HG02642 (cell line): ENCODE results near the gene ERBB4.

Experiments
- ATAC-seq: cut with Tn5 transposase; IDR thresholded peaks from one replicate; pipeline ENCODE4 v1.9.1; 2021; ENCODE audit warnings: mild to moderate bottlenecking; ENCODE audit not compliant: unreplicated experiment, poor library complexity

The ERBB4 gene

GRCh38 chr2:211981451-211981850 is 557.2 kb downstream of the ERBB4 start:
- no peak for ATAC-seq

GRCh38 chr2:211976076-211976475 is 562.5 kb downstream of the ERBB4 start:
- no peak for ATAC-seq

- ATAC-seq = no peak
Measured at GRCh38 chr2:211967234-211967633, 571.4 kb downstream of the ERBB4 start.

GRCh38 chr2:211963969-211964368 is 574.6 kb downstream of the ERBB4 start:
- ATAC-seq = no peak

GRCh38 chr2:211957799-211958198 is 580.8 kb downstream of the ERBB4 start:
- peak; percentile 93 for ATAC-seq

- no peak for ATAC-seq
Measured at GRCh38 chr2:211955648-211956047, 583.0 kb downstream of the ERBB4 start.

- no peak for ATAC-seq
Measured at GRCh38 chr2:211948932-211949331, 589.7 kb downstream of the ERBB4 start.

GRCh38 chr2:211946960-211947359 is 591.6 kb downstream of the ERBB4 start:
- ATAC-seq = no peak

GRCh38 chr2:211944572-211944971 is 594.0 kb downstream of the ERBB4 start:
- peak; percentile 68 for ATAC-seq

- no peak for ATAC-seq
Measured at GRCh38 chr2:211942153-211942552, 596.4 kb downstream of the ERBB4 start.

- no peak for ATAC-seq
Measured at GRCh38 chr2:211941216-211941747, 597.3 kb downstream of the ERBB4 start.

- ATAC-seq = no peak
Measured at GRCh38 chr2:211939177-211939576, 599.4 kb downstream of the ERBB4 start.

- no peak for ATAC-seq
Measured at GRCh38 chr2:211934811-211935210, 603.8 kb downstream of the ERBB4 start.

GRCh38 chr2:211931314-211931713 is 607.3 kb downstream of the ERBB4 start:
- ATAC-seq = no peak

GRCh38 chr2:211930331-211930730 is 608.3 kb downstream of the ERBB4 start:
- ATAC-seq = peak; percentile 72

- ATAC-seq = no peak
Measured at GRCh38 chr2:211928201-211928600, 610.4 kb downstream of the ERBB4 start.

- ATAC-seq = no peak
Measured at GRCh38 chr2:211923019-211923418, 615.6 kb downstream of the ERBB4 start.

- ATAC-seq = no peak
Measured at GRCh38 chr2:211903961-211904360, 634.6 kb downstream of the ERBB4 start.

- no peak for ATAC-seq
Measured at GRCh38 chr2:211901226-211901846, 637.3 kb downstream of the ERBB4 start.

GRCh38 chr2:211900518-211900917 is 638.1 kb downstream of the ERBB4 start:
- ATAC-seq = no peak

- no peak for ATAC-seq
Measured at GRCh38 chr2:211900000-211900399, 638.6 kb downstream of the ERBB4 start.

GRCh38 chr2:211898702-211899101 is 639.9 kb downstream of the ERBB4 start:
- no peak for ATAC-seq
